Activated B cell treated with CpG ODN at 0.5 μM for 24 hours (primary cell): ENCODE measurements around the gene UBE2V1. TPM values are rescaled to one million over a fixed set of nuclear protein-coding genes. Genes with fewer than 3 reads are reported as not detected.
"Not testable (repeated sequence)": the region's sequence is repeated elsewhere in the genome, so short reads cannot be mapped to it uniquely, and the experiment has no call there.

Experiments used
- ATAC-seq: fragments of 200-7000 bp; cut with Tn5 transposase; one replicate; pipeline ENCODE4 v1.10.0; 2021; ENCODE audit warnings: low read depth, mild to moderate bottlenecking, moderate library complexity
- CTCF ChIA-PET: fragments of 350-600 bp; sonication (Branson Sonifier 250); formaldehyde crosslinking; loops from one replicate; lab custom pipeline; 2021; ENCODE audit warnings: antibody characterized with exemption; lab: Charles Lee
- POLR2A ChIA-PET: fragments of 350-600 bp; sonication (Branson Sonifier 250); formaldehyde crosslinking; loops from one replicate; lab custom pipeline; 2021; ENCODE audit warnings: antibody characterized with exemption; lab: Charles Lee
- DNase-seq: peaks from one replicate; pipeline ENCODE4 v3.0.0; 2022
- H3K27ac Mint-ChIP-seq: one replicate; pipeline ENCODE4 v1.8.0; 2020; ENCODE audit warnings: mixed read lengths
- H3K27me3 Mint-ChIP-seq: one replicate; pipeline ENCODE4 v1.8.0; 2021; ENCODE audit warnings: mixed read lengths
- H3K36me3 Mint-ChIP-seq: one replicate; pipeline ENCODE4 v1.8.0; 2021; ENCODE audit warnings: low read depth, mixed read lengths
- H3K4me1 Mint-ChIP-seq: one replicate; pipeline ENCODE4 v1.8.0; 2021; ENCODE audit warnings: mixed read lengths
- H3K4me3 Mint-ChIP-seq: one replicate; pipeline ENCODE4 v1.8.0; 2020; ENCODE audit warnings: mild to moderate bottlenecking, mixed read lengths
- H3K9me3 Mint-ChIP-seq: one replicate; pipeline ENCODE4 v1.8.0; 2020; ENCODE audit warnings: mixed read lengths
- CTCF ChIP-seq: fragments of 200-600 bp; IDR thresholded peaks from one replicate; pipeline ENCODE4 v1.8.0; 2022; ENCODE audit warnings: antibody characterized with exemption, mild to moderate bottlenecking
- intact Hi-C: fragments of 100-400 bp; cut with micrococcal nuclease; formaldehyde crosslinking; loops from one replicate; pipeline ENCODE4 v1.15.1; 2024
- total RNA-seq: library from RNA; stranded (reverse); gene quantifications from 2 replicates; pipeline ENCODE4 v1.2.3, GENCODE V29; 2022

UBE2V1 gene
- total RNA-seq, 1 donor from 2014 or later = 166 TPM

DNA sequence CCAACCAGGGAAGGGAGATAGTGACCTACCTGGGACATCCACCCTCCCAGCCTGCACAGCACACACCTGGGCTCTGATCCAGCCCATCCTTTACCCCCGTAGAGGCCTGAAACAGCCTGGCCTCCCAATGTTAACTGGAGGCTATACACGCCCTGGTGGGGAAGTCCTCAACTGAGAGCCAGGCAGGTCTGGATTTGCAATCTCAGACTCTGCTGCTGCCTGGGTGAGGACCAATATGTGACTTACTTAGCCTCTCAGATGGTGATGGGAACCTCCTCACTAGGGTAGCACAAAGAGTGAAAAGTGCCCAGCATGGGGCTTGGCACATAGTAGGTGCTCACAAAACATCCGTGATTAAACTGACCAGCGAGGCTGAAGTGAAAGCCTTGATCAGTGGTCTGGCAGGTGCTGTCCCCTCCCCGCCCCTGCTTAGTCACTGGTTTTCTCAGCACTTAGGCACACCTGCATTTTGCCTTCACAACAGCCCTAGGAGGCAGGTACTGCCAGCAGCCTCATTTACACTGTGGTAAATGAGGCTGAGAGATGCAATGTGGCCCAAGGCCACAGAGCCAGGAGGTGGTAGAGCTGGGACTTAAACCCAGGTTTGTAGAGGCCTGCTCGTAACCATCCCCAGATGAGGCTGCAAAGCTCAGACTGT is 28.2 kb upstream of the UBE2V1 start:
- no peak overlapping the region for H3K27ac Mint-ChIP-seq
- no peak overlapping the region for H3K4me3 Mint-ChIP-seq
- no peak for TF ChIP-seq CTCF
- ATAC-seq (no peak), DNase-seq (no peak)
- H3K4me1 Mint-ChIP-seq = peaks cover 6% of the 10 kb centered on the region
- intact Hi-C loops = no loop called here
- ChIA-PET CTCF (no interaction called here), POLR2A (no interaction called here)
- H3K9me3 Mint-ChIP-seq = no peaks in the 10 kb centered on the region
- H3K27me3 Mint-ChIP-seq = no peaks in the 10 kb centered on the region
- H3K36me3 Mint-ChIP-seq = peaks cover 55% of the 10 kb centered on the region

DNA sequence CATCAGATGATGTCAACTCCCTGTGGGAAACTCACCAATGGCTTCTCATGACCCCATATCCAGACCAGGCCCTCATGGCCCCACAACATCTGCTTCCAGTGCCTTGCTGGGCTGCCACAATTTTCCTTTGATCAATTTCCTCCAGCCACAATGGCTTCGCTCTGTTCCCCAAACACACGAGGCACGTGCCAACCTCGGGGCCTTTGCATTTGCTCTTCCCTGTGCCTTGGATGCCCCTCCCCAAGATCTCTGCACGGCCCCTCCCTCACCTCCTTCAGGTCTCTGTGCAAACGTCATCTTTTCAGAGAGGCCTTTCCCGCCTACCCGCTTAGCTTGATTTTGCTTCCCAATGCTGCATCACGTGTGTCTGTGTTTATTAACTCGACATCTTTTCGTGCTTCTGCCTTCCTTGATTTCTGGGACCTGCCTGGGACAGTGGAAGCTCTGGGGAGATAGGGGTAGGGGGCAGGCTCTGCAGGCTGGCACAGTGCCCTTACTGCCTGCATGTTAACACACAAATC is 27.4 kb upstream of the UBE2V1 start:
- POLR2A ChIA-PET = no interaction called here
- H3K9me3 Mint-ChIP-seq = no peaks in the 10 kb centered on the region
- DNase-seq = no peak
- H3K27ac Mint-ChIP-seq = no peak overlapping the region
- no peak for ATAC-seq
- TF ChIP-seq CTCF = no peak
- no peaks in the 10 kb centered on the region for H3K4me1 Mint-ChIP-seq
- peaks cover 58% of the 10 kb centered on the region for H3K36me3 Mint-ChIP-seq
- no peaks in the 10 kb centered on the region for H3K27me3 Mint-ChIP-seq
- intact Hi-C loops = no loop called here
- no peak overlapping the region for H3K4me3 Mint-ChIP-seq
- CTCF ChIA-PET = no interaction called here

GRCh38 chr20:50138479-50139393 is 25.8 kb upstream of the UBE2V1 start:
- H3K27me3 Mint-ChIP-seq = no peaks in the 10 kb centered on the region
- DNase-seq (no peak), ATAC-seq (no peak)
- H3K4me1 Mint-ChIP-seq = no peaks in the 10 kb centered on the region
- ChIA-PET CTCF (no interaction called here), POLR2A (interaction anchor here (0.6 kb wide), 1 partner anchor 311 kb away, joined by 4 read pairs; no protein-coding TSS in a partner anchor)
- no peaks in the 10 kb centered on the region for H3K9me3 Mint-ChIP-seq
- no peak for TF ChIP-seq CTCF
- H3K27ac Mint-ChIP-seq = no peak overlapping the region
- intact Hi-C loops = no loop called here
- peaks cover 62% of the 10 kb centered on the region for H3K36me3 Mint-ChIP-seq
- H3K4me3 Mint-ChIP-seq = no peak overlapping the region

GRCh38 chr20:50138120-50138478 is 25.1 kb upstream of the UBE2V1 start:
- H3K36me3 Mint-ChIP-seq = peaks cover 62% of the 10 kb centered on the region
- POLR2A ChIA-PET = no interaction called here
- H3K4me1 Mint-ChIP-seq = no peaks in the 10 kb centered on the region
- TF ChIP-seq CTCF = no peak
- ATAC-seq = no peak
- intact Hi-C loops = no loop called here
- no peaks in the 10 kb centered on the region for H3K9me3 Mint-ChIP-seq
- no peaks in the 10 kb centered on the region for H3K27me3 Mint-ChIP-seq
- no peak for DNase-seq
- CTCF ChIA-PET = no interaction called here
- no peak overlapping the region for H3K4me3 Mint-ChIP-seq
- H3K27ac Mint-ChIP-seq = no peak overlapping the region

- not testable (repeated sequence) for H3K27ac Mint-ChIP-seq
Observed at GRCh38 chr20:50137702-50138101, 24.8 kb upstream of the UBE2V1 start.

More at GRCh38 chr20:50137702-50138101, 24.8 kb upstream of the UBE2V1 start:
- H3K27me3 Mint-ChIP-seq, H3K9me3 Mint-ChIP-seq, ATAC-seq, POLR2A ChIA-PET, H3K4me3 Mint-ChIP-seq, DNase-seq, H3K4me1 Mint-ChIP-seq, CTCF ChIA-PET, intact Hi-C loops: not testable (repeated sequence)
- H3K36me3 Mint-ChIP-seq = peaks cover 62% of the 10 kb centered on the region
